Activated CD4-positive, alpha-beta T cell treated with anti-CD3 and anti-CD28 coated beads, Interleukin-2, amount 50 U/mL, for 24 hours (primary cell): ENCODE data around the gene SENP2.

Experiments used
- DNase-seq, 2 donors: peaks; one replicate each; pipeline ENCODE4 v3.0.0-alpha.2; 2020; ENCODE audit warnings: low read depth in 1 of 2, low spot score in 1 of 2

SENP2 gene

GRCh38 chr3:185677146-185677829 is 91.2 kb downstream of the SENP2 start:
- no peak for DNase-seq

DNA sequence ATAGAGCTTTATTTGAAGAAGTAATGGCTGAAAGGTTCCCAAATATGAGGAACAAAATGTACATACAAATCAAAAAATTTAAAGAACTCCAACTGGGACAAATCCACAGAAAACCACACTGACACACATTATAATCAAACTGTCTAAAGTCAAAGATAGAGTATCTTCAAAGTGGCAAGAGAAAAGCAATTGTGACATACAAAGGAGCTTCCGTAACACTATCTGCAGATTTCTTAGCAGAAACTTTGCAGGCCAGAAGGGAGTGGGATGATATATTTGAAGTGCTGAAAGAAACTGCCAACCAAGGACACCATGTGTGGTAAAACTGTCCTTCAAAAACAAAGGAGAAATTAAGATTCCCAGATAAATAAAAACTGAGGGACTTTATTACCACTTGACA is 91.9 kb downstream of the SENP2 start:
- no peak for DNase-seq

- DNase-seq, result no peak
Observed at GRCh38 chr3:185680231-185680630, 94.1 kb downstream of the SENP2 start.
